ENCODE results near the gene HOXC11. TPM values are rescaled to one million over a fixed set of nuclear protein-coding genes. Genes with fewer than 3 reads are reported as not detected.

HOXC11 gene
- total and polyA plus RNA-seq, 4 experiments from 2014 or later, result not detected

- peaks cover 0 to 1% of the 10 kb centered on the region in 2 donors for H3K36me3 Mint-ChIP-seq
- H3K4me1 Mint-ChIP-seq, result peaks cover 19 to 62% (median 31%) of the 10 kb centered on the region in 4 donors
- Histone ChIP-seq H3K27me3 (ENCODE audit: insufficient read depth, low read length) (peaks cover 94% of the 10 kb centered on the region), H3K4me3 (ENCODE audit: low read length in 2 of 2) (no peak overlapping the region), H3K36me3 (ENCODE audit: insufficient read depth, low read length) (no peaks in the 10 kb centered on the region), H3K4me1 (ENCODE audit: insufficient read depth, low read length) (peaks cover 36% of the 10 kb centered on the region), H3K27ac (ENCODE audit: low read depth, low read length) (no peak overlapping the region), H3K9me3 (ENCODE audit: control insufficient read depth in 1 of 2, low read length in 2 of 2) (no peaks in the 10 kb centered on the region)
- H3K9me3 Mint-ChIP-seq, result peaks cover 0 to 15% (median under 1%) of the 10 kb centered on the region in 8 donors
- POLR2A ChIA-PET (ENCODE audit: partially characterized antibody), result no interaction called here
- intact Hi-C loops (cut with micrococcal nuclease), result loop anchor here (1.0 to 5.0 kb wide), 2 partner anchors 36 to 197 kb away; partner anchors contain the start of gene HOXC12
- H3K27me3 Mint-ChIP-seq, result peaks cover 79 to 84% of the 10 kb centered on the region in 2 donors
- CTCF ChIA-PET (ENCODE audit: partially characterized antibody), result interaction anchor here (1.2 to 1.5 kb wide), 4 partner anchors 196 to 223 kb away, joined by 3 to 4 read pairs (median 4); no protein-coding TSS in a partner anchor
- peak overlapping the region; percentile 2 to 70 (median 54) for H3K4me3 Mint-ChIP-seq
- no peak for DNase-seq
- peak overlapping the region in 2 of 7 donors; percentile 29 to 75 for H3K27ac Mint-ChIP-seq
Measured at GRCh38 chr12:53988541-53989226, 15.8 kb downstream of the HOXC11 start.

- Mint-ChIP-seq H3K9me3 (peaks cover 0 to 18% (median 1%) of the 10 kb centered on the region in 8 donors), H3K4me1 (peaks cover 23 to 64% (median 33%) of the 10 kb centered on the region in 4 donors), H3K4me3 (peak overlapping the region; percentile 2 to 70 (median 54)), H3K27me3 (peaks cover 84 to 88% of the 10 kb centered on the region in 2 donors), H3K36me3 (peaks cover 0 to 1% of the 10 kb centered on the region in 2 donors), H3K27ac (peak overlapping the region in 2 of 7 donors; percentile 73 to 75)
- POLR2A ChIA-PET (ENCODE audit: partially characterized antibody), result interaction anchor here (1.0 kb wide), 1 partner anchor 28 kb away, joined by 3 read pairs; no protein-coding TSS in a partner anchor
- intact Hi-C loops (cut with micrococcal nuclease), result loop anchor here (1.0 to 10.0 kb wide), 3 partner anchors 37 to 365 kb away; partner anchors contain the start of gene HOXC12
- CTCF ChIA-PET (ENCODE audit: partially characterized antibody), result interaction anchor here (1.2 kb wide), 1 partner anchor 218 kb away, joined by 4 read pairs; no protein-coding TSS in a partner anchor
- Histone ChIP-seq H3K27ac (ENCODE audit: low read depth, low read length) (no peak overlapping the region), H3K4me3 (ENCODE audit: low read length in 2 of 2) (no peak overlapping the region), H3K9me3 (ENCODE audit: control insufficient read depth in 1 of 2, low read length in 2 of 2) (no peaks in the 10 kb centered on the region), H3K36me3 (ENCODE audit: insufficient read depth, low read length) (no peaks in the 10 kb centered on the region), H3K4me1 (ENCODE audit: insufficient read depth, low read length) (peaks cover 36% of the 10 kb centered on the region), H3K27me3 (ENCODE audit: insufficient read depth, low read length) (peaks cover 94% of the 10 kb centered on the region)
- peak in 1 of 5 donors; percentile 36 for DNase-seq
Measured at GRCh38 chr12:53989227-53990113, 16.5 kb downstream of the HOXC11 start.

- H3K4me3 ChIP-seq (ENCODE audit: low read length in 2 of 2), result no peak overlapping the region
- no peaks in the 10 kb centered on the region for H3K9me3 ChIP-seq (ENCODE audit: control insufficient read depth in 1 of 2, low read length in 2 of 2)
- Mint-ChIP-seq H3K27ac (peak overlapping the region in 3 of 7 donors; percentile 31 to 75 (median 67)), H3K4me1 (peaks cover 27 to 64% (median 36%) of the 10 kb centered on the region in 4 donors), H3K27me3 (peaks cover 86 to 88% of the 10 kb centered on the region in 2 donors), H3K9me3 (peaks cover 0 to 15% (median 1%) of the 10 kb centered on the region in 8 donors), H3K4me3 (peak overlapping the region in 3 of 8 donors; percentile 2 to 8 (median 5)), H3K36me3 (no peaks in the 10 kb centered on the region)
- H3K4me1 ChIP-seq (ENCODE audit: insufficient read depth, low read length), result peaks cover 40% of the 10 kb centered on the region
- H3K36me3 ChIP-seq (ENCODE audit: insufficient read depth, low read length), result no peaks in the 10 kb centered on the region
- DNase-seq, result no peak
- no peak overlapping the region for H3K27ac ChIP-seq (ENCODE audit: low read depth, low read length)
- CTCF ChIA-PET (ENCODE audit: partially characterized antibody), result interaction anchor here (1.2 to 2.2 kb wide), 4 partner anchors 11 to 217 kb away, joined by 3 to 7 read pairs (median 4); no protein-coding TSS in a partner anchor
- H3K27me3 ChIP-seq (ENCODE audit: insufficient read depth, low read length), result peaks cover 98% of the 10 kb centered on the region
- intact Hi-C loops (cut with micrococcal nuclease), result loop anchor here (10.0 kb wide), 1 partner anchor 364 kb away; no protein-coding TSS in a partner anchor
- POLR2A ChIA-PET (ENCODE audit: partially characterized antibody), result interaction anchor here (0.8 to 1.0 kb wide), 2 partner anchors 14 to 29 kb away, joined by 3 read pairs; no protein-coding TSS in a partner anchor
Measured at GRCh38 chr12:53990311-53991076, 17.6 kb downstream of the HOXC11 start.

- no peaks in the 10 kb centered on the region for H3K36me3 Mint-ChIP-seq
- CTCF ChIA-PET (ENCODE audit: partially characterized antibody), result interaction anchor here (1.2 to 2.2 kb wide), 4 partner anchors 11 to 216 kb away, joined by 3 to 7 read pairs (median 4); no protein-coding TSS in a partner anchor
- no peak overlapping the region for H3K4me3 ChIP-seq (ENCODE audit: low read length in 2 of 2)
- no peaks in the 10 kb centered on the region for H3K36me3 ChIP-seq (ENCODE audit: insufficient read depth, low read length)
- POLR2A ChIA-PET (ENCODE audit: partially characterized antibody), result interaction anchor here (0.8 to 1.0 kb wide), 2 partner anchors 14 to 29 kb away, joined by 3 read pairs; no protein-coding TSS in a partner anchor
- peaks cover 98% of the 10 kb centered on the region for H3K27me3 ChIP-seq (ENCODE audit: insufficient read depth, low read length)
- no peak overlapping the region for H3K4me3 Mint-ChIP-seq
- H3K4me1 Mint-ChIP-seq, result peaks cover 26 to 67% (median 34%) of the 10 kb centered on the region in 4 donors
- no peak overlapping the region for H3K27ac ChIP-seq (ENCODE audit: low read depth, low read length)
- no peaks in the 10 kb centered on the region for H3K9me3 ChIP-seq (ENCODE audit: control insufficient read depth in 1 of 2, low read length in 2 of 2)
- H3K9me3 Mint-ChIP-seq, result peaks cover 0 to 13% (median 1%) of the 10 kb centered on the region in 8 donors
- DNase-seq, result no peak
- H3K27ac Mint-ChIP-seq, result peak overlapping the region in 1 of 7 donors; percentile 67
- intact Hi-C loops (cut with micrococcal nuclease), result loop anchor here (10.0 kb wide), 1 partner anchor 364 kb away; no protein-coding TSS in a partner anchor
- H3K27me3 Mint-ChIP-seq, result peaks cover 86 to 90% of the 10 kb centered on the region in 2 donors
- peaks cover 40% of the 10 kb centered on the region for H3K4me1 ChIP-seq (ENCODE audit: insufficient read depth, low read length)
Measured at GRCh38 chr12:53991077-53991460, 18.1 kb downstream of the HOXC11 start.

- POLR2A ChIA-PET (ENCODE audit: partially characterized antibody), result no interaction called here
- Mint-ChIP-seq H3K9me3 (peaks cover 0 to 7% (median 1%) of the 10 kb centered on the region in 8 donors), H3K36me3 (no peaks in the 10 kb centered on the region), H3K27me3 (peaks cover 78 to 87% of the 10 kb centered on the region in 2 donors), H3K4me3 (no peak overlapping the region), H3K4me1 (peaks cover 24 to 71% (median 33%) of the 10 kb centered on the region in 4 donors), H3K27ac (peak overlapping the region in 3 of 7 donors; percentile 19 to 43 (median 31))
- Histone ChIP-seq H3K27ac (ENCODE audit: low read depth, low read length) (no peak overlapping the region), H3K36me3 (ENCODE audit: insufficient read depth, low read length) (no peaks in the 10 kb centered on the region), H3K9me3 (ENCODE audit: control insufficient read depth in 1 of 2, low read length in 2 of 2) (no peaks in the 10 kb centered on the region), H3K4me3 (ENCODE audit: low read length in 2 of 2) (no peak overlapping the region), H3K27me3 (ENCODE audit: insufficient read depth, low read length) (peaks cover 98% of the 10 kb centered on the region), H3K4me1 (ENCODE audit: insufficient read depth, low read length) (peaks cover 46% of the 10 kb centered on the region)
- intact Hi-C loops (cut with micrococcal nuclease), result loop anchor here (10.0 kb wide), 1 partner anchor 362 kb away; no protein-coding TSS in a partner anchor
- CTCF ChIA-PET (ENCODE audit: partially characterized antibody), result interaction anchor here (1.9 to 2.2 kb wide), 2 partner anchors 9 to 215 kb away, joined by 4 to 7 read pairs; no protein-coding TSS in a partner anchor
- DNase-seq, result no peak
Measured at GRCh38 chr12:53992377-53992889, 19.5 kb downstream of the HOXC11 start.

Measured in CD4-positive, alpha-beta memory T cell (primary cell).